ENCODE measurements around the gene BRSK2. TPM values are rescaled to one million over a fixed set of nuclear protein-coding genes. Genes with fewer than 3 reads are reported as not detected.

BRSK2 gene
- total RNA-seq, 1 donor: 4.0 TPM

DNA sequence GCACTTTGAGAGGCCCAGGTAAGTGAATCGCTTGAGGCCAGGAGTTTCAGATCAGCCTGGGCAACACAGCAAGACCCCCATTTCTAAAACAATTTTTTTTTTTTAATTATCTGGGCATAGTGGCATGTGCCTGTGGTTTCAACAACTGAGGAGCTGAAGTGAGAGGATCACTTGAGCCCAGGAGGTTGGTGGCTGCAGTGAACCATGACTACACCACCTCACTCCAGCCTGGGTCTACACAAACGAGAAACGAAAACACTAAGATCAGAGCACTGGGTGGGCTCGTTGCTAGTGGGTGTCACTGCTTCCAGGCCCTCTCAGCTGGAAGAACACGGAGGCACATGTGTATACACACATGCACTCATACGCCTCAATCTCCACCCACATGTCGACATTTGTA lies 100.9 kb downstream of the BRSK2 start:
- no peak for DNase-seq (ENCODE audit: low read depth in 2 of 3, low spot score in 2 of 3)

GRCh38 chr11:1491379-1491778 lies 101.6 kb downstream of the BRSK2 start:
- no peak for DNase-seq (ENCODE audit: low read depth in 2 of 3, low spot score in 2 of 3)

DNA sequence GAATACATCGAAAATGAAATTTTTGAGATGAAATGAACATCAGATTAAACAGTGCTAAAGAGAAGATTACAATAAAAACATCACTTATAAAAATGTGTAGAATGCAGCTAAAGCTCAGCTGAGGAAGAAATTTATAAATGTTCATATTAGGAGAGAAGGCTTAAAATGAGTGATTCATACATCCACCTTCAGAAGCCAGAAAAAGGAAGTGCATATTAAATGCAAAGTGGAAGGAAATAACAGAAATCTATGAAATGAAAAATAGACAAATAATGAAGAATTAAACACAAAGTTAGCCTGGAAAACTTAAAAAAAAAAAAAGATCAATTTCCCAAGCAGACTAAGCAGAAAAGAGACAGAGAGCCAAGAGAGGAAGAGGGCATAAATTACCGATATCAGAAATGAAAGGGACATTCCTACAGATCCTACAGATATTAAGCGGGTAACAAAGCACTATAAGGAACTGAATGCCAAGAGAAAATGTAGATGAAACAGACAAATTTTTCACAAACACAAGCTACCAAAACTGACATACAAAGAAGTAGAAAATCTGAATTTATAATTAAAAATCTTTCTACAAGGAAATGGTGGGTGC lies 104.0 kb downstream of the BRSK2 start:
- DNase-seq (ENCODE audit: low read depth in 2 of 3, low spot score in 2 of 3): no peak

GRCh38 chr11:1494650-1495049 lies 104.9 kb downstream of the BRSK2 start:
- DNase-seq (ENCODE audit: low read depth in 2 of 3, low spot score in 2 of 3): no peak

- DNase-seq (ENCODE audit: low read depth in 2 of 3, low spot score in 2 of 3): no peak
These were observed 106.5 kb downstream of the BRSK2 start for GRCh38 chr11:1496091-1496760.

DNA sequence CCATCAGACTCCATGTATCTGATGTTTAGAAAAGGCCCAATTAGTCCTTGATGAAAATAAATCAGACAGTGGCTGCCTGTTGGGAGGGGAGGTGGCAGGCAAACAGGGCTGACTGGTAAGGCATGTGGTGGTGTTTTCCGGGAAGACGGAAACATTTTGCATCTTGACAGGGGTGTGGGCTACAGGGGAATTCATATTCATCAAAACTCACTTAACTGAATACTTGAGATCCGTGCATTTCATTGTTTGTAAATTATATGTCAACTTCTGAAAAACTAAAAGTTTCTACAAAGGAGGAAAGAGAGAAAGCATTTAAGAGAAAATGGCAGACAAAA lies 107.0 kb downstream of the BRSK2 start:
- no peak for DNase-seq (ENCODE audit: low read depth in 2 of 3, low spot score in 2 of 3)

- no peak for DNase-seq (ENCODE audit: low read depth in 2 of 3, low spot score in 2 of 3)
These were observed 107.9 kb downstream of the BRSK2 start for GRCh38 chr11:1497600-1497999.

- DNase-seq (ENCODE audit: low read depth in 2 of 3, low spot score in 2 of 3): no peak
These were observed 108.5 kb downstream of the BRSK2 start for GRCh38 chr11:1498262-1498661.

- DNase-seq (ENCODE audit: low read depth in 2 of 3, low spot score in 2 of 3): no peak
These were observed 109.6 kb downstream of the BRSK2 start for GRCh38 chr11:1499261-1499890.

DNA sequence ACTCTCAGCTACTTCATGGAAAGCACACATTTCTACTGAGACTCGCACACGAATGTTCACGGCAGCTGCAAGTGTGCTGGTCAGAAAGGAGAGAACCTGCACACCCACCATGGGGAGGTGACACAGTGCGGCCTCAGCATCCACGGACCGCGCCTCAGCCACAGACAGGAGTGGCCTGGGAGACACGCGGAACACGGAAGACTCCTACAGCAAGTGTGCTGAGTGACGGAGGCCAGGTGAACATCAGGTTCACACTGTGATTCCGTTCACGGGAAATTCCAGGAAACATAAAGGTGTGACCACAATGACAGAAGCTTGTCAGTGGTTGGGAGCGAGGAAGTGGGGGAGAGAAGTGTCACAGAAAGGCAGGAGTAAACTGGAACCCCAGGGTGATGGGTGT lies 110.2 kb downstream of the BRSK2 start:
- DNase-seq (ENCODE audit: low read depth in 2 of 3, low spot score in 2 of 3): no peak

GRCh38 chr11:1500466-1501420 lies 111.0 kb downstream of the BRSK2 start:
- no peak for DNase-seq (ENCODE audit: low read depth in 2 of 3, low spot score in 2 of 3)

DNA sequence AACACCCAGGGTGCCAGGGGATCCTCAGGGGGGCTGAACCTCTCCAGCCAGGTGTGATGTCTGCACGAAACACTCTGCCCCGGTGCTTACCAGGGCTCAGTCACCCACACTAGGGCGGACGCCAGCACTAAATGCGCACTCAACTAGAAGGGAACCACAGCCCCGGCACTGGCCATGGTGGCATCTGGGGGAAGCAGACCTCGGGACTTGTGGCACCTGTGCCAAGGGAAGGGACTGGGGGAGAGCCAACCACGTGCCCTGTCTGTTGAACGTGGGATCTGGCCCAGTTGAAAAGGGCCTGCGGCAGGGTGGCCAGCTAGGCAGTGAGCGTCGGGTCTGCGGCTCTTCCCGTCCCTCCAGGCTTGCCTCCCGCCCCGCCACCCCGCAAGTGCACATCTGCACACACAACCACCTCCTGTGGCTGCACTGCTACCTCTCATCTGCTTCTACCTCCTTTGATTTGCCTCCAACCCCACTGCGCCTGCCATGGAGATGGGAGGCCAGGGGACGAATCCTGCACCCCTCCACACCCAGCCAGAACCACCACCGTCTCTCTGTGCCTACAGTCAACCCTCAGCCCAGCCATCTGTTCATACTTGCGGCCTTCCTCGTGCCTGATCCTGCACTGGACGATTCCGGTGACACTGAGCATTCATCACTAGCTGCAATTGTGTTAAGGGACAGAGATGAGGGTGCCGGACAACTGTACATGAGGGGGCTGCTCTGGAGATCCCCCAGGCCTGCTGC lies 111.9 kb downstream of the BRSK2 start:
- DNase-seq (ENCODE audit: low read depth in 2 of 3, low spot score in 2 of 3): no peak

DNA sequence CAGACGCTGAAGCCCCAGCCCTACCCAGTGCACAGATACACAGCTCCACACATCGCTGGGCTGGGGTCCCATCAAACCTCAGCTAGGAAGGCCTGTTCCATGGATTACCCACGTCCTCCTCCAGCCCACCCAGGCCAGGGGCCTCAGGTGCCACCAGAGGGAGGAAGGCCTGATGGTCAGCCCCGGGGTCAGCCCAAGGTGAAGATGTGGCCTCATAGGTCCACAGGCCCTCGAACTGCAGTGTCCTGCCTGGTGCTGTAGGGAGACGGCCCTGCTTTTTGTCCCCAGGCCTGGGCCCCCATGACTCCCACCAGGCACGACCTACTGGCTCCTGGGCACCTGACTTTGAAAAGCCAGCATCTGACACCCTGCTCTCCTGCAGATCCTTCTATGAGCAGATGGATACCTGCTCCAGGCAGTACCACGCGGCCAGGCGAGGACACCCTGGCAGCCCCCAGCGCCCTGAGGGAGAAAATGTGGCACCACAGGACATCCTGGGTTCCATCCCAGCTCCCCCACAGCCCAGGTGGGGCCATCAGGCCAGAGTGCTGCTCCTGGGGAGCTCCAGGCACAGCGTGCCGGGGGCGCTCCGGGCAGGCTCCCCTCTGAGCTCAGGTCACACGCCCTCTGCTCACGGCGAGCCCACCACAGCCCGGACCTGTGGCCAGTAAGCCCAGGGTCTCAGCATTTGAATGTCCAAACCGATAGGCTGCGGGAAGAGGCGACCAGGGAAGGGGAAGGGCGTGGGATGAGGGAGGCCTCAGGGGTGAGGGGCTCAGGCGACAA lies 112.6 kb downstream of the BRSK2 start:
- no peak for DNase-seq (ENCODE audit: low read depth in 2 of 3, low spot score in 2 of 3)

DNA sequence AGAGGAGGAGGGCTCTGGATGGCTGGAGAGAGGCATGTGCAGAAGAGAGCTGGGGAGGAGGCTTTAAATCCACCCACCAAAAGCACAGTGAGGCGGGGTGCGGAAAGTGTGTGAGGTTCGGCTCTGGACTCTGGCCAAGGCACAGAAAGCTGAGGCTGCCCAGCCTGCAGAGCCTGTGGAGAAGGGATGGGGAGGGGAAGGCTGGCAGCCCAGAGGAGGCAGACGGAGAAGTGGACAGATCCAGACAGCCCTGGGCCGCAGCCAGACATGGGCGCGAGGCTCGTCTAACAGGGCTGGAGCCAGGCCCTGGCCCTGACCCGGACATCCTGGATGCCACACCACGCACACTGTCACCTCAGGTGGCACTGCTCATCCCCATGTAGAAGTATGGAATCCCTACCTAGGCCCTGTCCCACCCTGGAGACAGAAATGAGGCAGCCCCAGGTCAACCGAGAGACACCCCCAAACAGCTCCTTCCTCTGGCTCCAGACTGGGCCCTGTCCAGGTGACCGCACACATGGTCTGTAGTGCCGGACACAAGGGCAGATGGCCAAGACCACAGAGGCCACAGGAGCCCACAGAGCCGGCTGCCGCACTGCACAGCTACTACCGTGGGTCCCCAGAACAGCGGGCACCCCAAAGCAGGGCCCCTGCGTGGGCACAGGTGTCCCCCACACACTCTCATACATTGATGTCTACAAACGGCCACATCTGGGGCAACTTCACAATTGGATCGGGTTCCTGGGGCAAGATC lies 113.4 kb downstream of the BRSK2 start:
- DNase-seq (ENCODE audit: low read depth in 2 of 3, low spot score in 2 of 3): no peak

GRCh38 chr11:1503708-1504104 lies 114.0 kb downstream of the BRSK2 start:
- DNase-seq (ENCODE audit: low read depth in 2 of 3, low spot score in 2 of 3): no peak

DNA sequence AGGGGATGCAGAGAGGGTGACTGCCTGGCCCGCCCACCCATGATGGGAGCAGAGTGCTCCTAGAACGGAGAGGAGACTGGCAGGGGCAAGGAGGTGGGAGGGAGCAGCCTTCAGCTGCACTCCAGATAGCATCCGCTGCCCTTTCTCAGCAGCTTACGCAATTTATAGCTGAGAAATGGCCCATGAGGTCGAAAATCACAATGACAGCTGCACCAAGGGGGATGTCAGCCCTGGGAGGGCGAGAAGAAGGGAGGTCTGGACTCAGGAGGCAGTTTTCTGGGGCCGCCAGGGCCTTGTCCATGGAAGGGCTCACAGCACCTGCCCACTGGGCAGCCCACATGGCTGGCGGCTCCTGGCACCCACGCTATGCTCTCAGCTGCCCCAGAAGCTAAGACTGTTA lies 114.4 kb downstream of the BRSK2 start:
- DNase-seq (ENCODE audit: low read depth in 2 of 3, low spot score in 2 of 3): no peak

DNA sequence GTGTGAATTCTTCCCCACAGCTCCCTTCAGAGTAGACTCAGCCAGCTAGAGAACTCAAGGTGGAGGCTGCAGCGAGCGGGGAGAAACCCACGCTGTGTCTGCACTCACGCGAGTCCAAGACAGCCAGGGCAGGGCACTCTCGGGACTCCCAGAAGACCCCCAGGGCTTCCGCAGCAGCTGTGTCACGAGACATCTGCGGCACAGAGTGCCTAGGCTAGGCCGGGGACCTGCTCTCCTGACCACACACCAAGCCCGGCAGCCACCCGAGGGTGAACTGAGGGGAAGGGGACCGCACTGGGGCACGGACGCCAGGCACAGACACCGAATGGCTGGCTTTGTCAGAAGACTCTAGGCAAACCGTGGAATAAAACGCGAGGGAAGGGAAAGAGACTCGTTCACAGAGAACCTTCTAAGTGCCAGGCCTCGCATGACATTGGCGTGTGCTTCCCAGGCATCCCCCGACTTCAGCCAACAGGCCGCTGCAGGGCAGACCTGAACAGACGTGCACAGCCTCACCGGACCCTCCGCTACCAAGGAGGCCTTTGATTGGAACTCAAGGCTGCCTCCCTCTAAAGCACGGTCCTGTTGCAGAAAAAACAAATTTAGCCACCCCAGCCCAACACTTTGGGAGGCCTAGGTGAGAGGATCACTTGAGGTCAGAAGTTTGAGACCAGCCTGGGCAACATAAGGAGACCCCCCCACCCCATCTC lies 115.0 kb downstream of the BRSK2 start:
- DNase-seq (ENCODE audit: low read depth in 2 of 3, low spot score in 2 of 3): no peak

DNA sequence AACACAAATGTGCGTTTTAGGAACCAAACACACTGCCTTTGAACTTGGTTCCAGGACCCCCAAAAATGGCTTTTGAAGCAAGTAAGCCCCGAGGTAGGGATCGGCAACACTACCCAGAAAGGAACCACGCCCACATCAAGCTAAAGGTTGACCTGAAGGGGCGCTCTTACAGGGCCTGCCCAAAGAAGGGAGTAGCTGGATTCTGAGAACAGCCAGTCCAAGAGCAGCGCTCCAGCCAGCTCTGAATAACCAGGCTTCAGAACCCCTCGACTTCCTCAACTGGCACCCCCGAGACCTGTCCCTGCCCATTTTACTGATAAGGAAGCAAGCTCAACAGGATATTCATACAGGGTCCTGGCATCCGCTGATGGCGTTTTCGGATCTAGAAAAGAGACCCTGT lies 115.7 kb downstream of the BRSK2 start:
- no peak for DNase-seq (ENCODE audit: low read depth in 2 of 3, low spot score in 2 of 3)

DNA sequence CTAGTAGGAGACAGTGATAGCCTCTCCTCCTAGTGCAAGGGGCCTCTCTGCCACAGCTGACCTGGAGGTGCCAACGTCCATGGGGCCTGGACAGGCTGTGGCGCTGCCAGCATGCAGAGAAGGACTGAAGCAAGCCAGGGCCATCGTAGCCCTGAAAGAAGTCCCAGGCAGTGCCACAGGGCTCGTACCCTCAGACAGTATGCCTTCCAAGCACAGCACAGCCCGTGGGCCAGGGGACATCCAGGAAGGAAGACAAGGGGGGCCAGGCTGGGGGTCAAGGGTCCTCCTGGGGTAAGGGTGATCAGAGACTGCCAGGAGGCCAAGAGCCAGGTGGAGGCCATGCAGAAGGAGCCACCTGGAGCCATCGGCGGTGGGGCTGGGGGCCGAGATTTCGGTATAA lies 117.2 kb downstream of the BRSK2 start:
- no peak for DNase-seq (ENCODE audit: low read depth in 2 of 3, low spot score in 2 of 3)
